GM12864 (cell line): ENCODE results near the gene FARSB.

Experiments used
- DNase-seq: peaks from one replicate; pipeline ENCODE4 v3.0.0-alpha.2; 2011; ENCODE audit warnings: low read depth
- H3K4me3 ChIP-seq: 2 replicates; pipeline ENCODE4 v1.5.1; 2011; ENCODE audit warnings: mild to moderate bottlenecking, low read depth, low read length, control low read depth
- CTCF ChIP-seq: IDR thresholded peaks from 2 replicates; pipeline ENCODE4 v1.5.1; 2011; ENCODE audit warnings: low read depth, mild to moderate bottlenecking, moderate library complexity, low read length, control low read depth, inconsistent platforms; ENCODE audit errors: missing control alignments

Gene FARSB

GRCh38 chr2:222673273-222673672 lies 17.4 kb upstream of the FARSB start:
- no peak for DNase-seq
- TF ChIP-seq CTCF: no peak

GRCh38 chr2:222672068-222672401 lies 16.1 kb upstream of the FARSB start:
- no peak overlapping the region for H3K4me3 ChIP-seq
- no peak for DNase-seq
- no peak for TF ChIP-seq CTCF

More at GRCh38 chr2:222673273-222673672, 17.4 kb upstream of the FARSB start:
- no peak overlapping the region for H3K4me3 ChIP-seq

- no peak within 1 kb of the TSS for H3K4me3 ChIP-seq
- DNase-seq: no peak
- no peak for TF ChIP-seq CTCF
These were observed 15.6 kb upstream of the FARSB start, which contains the start of gene MOGAT1 for GRCh38 chr2:222671259-222672067. TSS of gene MOGAT1 (plus strand) at chr2:222671658. CDS start at chr2:222671786, 128 bp downstream.

GRCh38 chr2:222670191-222671038 lies 14.5 kb upstream of the FARSB start:
- TF ChIP-seq CTCF: no peak
- no peak overlapping the region for H3K4me3 ChIP-seq
- no peak for DNase-seq

- H3K4me3 ChIP-seq: no peak overlapping the region
- DNase-seq: no peak
These were observed 13.5 kb upstream of the FARSB start for GRCh38 chr2:222669353-222669752.

GRCh38 chr2:222668494-222669154 lies 12.7 kb upstream of the FARSB start:
- TF ChIP-seq CTCF: no peak
- no peak overlapping the region for H3K4me3 ChIP-seq
- no peak for DNase-seq

More at GRCh38 chr2:222669353-222669752, 13.5 kb upstream of the FARSB start:
- no peak for TF ChIP-seq CTCF
